ENCODE results near the gene PNMA8C.

GRCh38 chr19:46413262-46414031, 15.3 kb downstream of the PNMA8C start, which contains the start of gene CCDC8:
- no peak for TF ChIP-seq CTCF (IDR thresholded peaks at IDR 0.05)
- no peak for TF ChIP-seq ZFX (IDR thresholded peaks at IDR 0.05; ENCODE audit: borderline replicate concordance)

Data from 22Rv1 (cell line).